NCI-H748 (cell line): Measurements from ENCODE around the gene KCNMA1.

Source experiments
- DNase-seq: peaks from one replicate; lab custom pipeline; 2025; ENCODE audit not compliant: unreplicated experiment; lab: John Stamatoyannopoulos, UW

Gene KCNMA1

DNA sequence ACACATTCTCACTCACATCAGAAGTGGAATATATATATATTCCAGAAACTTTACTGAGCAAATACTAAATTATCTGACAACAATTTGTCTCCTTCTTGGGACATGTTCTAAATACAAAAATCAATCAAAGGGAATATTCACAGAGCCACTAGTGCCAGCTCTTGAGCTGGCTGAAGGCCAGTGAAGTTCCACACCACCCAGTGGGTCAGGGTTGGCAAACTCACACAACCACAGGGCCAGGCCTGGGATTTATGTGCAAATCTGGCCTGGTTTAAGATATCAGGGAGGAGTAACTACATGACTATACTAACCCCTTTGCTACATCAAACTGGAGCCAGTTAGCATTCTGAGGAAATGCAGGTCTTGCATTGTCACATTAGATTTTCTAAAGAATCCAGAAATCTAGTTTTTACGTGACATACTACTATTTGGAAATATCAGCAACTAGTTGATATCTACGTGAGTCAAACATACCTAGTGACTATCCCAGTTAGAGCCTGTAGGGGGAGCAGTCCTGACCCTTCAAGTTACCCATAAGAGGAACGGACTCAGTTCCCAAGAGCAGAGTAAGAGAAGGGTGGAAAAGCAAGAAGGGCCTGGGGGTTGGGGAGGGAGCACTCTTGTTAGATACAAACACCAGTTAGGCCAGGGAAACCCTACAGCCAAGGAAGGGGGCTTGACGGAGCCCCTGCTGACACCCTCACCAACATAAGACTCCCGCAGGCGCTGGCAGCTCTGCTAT lies 600.4 kb downstream of the KCNMA1 start:
- peak; percentile 30 for DNase-seq

DNA sequence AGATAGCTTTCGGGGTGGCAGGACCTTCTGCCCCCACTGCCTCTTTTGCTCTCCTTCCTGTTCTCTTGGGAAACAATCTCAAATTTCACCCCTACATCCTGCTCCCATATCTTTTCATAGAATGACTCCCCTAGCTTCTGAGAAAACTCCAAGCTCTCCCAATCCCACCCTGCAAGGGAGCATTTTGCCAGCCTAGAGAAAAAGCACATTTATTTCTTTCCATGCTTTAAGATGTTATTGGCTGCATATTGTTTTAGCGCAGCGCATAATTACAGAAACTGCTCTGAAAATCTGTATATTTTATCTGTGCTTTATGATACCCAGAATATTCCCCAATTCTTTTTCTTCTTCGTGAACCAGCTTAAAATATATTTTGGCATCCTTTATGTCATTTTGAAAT lies 601.3 kb downstream of the KCNMA1 start:
- DNase-seq: no peak

DNA sequence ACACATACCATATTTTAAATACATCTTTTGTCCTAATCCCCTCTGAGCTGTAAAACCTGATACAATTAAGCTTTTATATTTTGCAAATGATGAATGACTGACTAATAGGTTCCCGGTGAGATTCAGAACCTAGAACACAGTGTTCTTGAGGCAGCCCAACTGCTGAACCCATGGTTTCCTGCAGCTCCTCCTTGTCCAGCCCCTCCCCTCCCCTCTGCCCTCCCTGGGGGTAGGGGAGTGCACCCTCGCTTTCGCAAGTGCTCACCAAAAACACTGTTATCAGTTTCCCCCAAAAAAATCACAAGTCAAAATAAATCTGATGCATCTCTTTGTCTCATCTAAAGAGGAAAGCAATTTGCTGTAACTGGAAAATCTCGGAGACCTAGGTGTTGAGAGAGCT lies 602.8 kb downstream of the KCNMA1 start:
- DNase-seq: no peak

DNA sequence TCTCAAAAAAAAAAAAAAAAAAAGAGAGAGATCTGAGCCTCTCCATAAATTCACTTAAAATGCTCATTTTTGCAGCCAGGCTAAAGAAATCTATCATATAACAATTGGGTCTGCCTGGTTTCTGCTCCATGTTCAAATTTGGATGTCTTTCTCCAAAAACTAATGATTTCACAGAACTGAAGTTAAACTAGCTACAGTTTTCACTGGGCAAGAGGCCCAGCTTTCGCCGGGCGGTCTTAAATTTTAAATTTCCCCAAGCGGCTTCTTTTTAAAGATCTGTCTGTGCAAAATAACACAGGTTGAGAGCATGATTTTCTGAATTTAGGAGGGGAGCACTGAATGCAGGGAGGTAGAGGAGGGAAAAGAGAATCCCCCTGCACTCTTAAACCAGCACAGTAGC lies 603.4 kb downstream of the KCNMA1 start:
- DNase-seq: no peak

DNA sequence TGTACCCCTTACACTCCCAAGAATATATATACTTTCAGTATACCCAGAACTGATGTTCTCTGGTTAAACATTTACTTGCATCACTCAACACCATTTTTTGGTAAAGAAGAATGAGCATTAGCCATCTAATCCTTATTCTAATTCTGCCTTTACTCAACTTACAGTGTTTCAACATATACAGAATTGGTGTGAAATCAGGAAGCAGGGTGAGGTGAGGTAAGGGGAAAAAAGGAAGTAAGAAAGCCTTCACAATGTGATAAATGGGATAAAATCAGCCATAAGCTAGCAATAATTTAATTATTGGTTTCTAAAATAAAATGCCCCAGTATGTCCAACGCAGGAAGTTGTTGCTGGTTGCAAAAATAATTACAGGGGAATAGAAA lies 605.4 kb downstream of the KCNMA1 start:
- no peak for DNase-seq

DNA sequence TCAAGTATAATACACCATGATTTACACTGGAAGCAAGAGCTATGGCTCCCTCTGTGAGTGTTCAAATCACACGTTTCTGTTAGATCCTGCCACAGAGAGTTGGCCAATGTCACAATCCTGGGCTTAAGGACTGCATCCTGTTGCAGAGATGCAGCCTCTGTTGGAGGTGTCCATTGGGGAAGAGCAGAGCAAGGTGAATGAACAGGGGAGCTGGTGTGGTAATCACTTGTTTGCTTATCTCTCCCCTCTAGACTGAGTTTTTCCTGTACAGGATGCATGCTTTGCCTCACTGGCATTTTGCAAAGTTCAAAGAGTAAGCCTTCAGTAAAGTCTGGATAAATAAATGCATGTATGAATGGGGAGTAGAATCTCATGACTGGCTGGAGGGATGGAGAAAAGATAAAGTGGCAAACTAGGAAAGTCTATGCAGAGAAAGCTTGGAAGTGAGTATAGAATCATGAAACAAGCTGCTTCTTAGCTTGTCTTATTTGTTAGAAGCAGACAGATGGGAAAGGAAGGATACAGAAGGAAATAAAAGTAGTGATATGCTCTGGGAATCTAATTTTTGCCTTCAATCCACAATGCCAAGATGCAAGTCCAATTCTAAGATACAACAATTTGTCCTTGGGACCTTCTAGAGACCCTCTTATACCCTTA lies 605.9 kb downstream of the KCNMA1 start:
- DNase-seq: no peak

DNA sequence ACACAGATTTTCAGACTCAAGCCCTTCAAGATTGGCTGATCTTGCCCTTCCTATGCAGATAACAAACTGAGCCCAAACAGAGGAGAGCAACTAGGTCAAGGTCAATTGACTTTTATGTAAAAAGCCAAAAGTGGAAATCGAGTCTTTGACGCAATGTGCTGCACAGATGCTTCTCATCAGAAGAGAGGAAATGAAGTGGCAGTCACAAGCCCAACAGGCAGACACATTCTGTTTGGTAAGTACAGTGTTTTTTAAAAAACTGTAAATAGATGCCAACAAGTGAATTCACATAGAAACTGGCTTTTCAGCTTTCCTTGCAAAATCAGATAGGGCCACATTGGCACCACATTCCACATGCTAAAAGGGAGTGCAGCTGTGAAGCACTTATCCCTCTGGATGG lies 606.6 kb downstream of the KCNMA1 start:
- no peak for DNase-seq

DNA sequence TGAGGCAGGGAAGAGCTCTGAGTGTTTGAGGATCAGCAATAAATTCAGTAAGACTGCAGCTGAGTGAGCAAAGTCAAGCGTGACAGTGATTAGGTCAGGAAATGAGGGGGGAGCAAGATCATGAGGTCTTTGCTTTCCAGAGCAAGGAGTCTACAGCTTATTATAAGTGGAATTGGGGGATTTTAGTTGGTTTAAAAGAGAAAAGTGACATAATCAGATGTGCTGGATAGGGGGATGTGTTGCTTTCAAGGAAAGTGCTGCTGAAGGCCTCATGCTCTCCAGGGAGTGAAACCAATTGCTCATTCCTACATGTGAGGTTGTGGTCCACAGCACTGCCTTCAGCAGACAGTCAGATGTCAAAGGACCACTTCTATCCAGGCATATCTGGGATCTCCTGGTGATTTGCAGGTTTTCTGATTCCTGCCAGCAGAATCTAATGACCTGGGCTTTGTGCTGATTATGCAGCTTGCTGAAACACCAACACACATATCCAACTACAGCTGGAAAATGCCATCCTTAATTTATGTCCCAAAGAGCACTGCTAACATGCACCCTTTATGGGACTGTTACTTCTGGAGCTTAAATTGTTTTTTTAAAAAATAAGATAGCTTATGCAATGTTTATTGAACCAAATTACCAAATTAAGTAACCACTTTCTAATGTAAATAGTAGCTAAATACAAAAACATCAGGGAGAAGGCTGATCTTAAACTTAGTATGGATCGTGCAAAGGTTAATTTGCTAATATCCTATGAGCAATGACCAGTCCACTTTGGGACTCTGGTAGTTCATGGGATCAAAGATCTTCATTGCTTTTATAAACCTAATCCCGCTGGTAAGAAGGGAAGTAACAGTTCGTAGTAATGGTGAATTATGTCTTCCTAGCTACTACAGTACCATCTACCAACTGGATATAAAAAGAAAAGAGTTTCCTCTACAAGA lies 607.6 kb downstream of the KCNMA1 start:
- no peak for DNase-seq

DNA sequence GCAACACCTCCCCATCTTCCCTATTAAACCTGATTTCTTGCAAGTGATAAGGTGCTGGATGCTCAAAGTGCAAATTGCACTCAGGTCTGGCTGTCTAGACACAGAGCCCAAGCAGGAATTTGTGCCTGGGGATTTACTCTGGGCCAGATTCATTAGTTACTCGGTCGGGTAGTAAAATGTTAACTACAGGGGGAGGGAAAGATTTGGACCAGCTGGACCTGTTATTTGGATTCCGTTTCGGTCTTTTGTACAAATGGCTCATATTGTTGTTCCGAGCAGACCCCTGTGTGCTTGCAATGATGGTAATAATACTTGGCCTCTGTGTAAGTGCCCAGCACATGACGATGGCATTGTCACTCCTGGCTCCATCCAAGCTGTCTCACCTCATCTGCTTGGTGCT lies 609.6 kb downstream of the KCNMA1 start:
- no peak for DNase-seq

DNA sequence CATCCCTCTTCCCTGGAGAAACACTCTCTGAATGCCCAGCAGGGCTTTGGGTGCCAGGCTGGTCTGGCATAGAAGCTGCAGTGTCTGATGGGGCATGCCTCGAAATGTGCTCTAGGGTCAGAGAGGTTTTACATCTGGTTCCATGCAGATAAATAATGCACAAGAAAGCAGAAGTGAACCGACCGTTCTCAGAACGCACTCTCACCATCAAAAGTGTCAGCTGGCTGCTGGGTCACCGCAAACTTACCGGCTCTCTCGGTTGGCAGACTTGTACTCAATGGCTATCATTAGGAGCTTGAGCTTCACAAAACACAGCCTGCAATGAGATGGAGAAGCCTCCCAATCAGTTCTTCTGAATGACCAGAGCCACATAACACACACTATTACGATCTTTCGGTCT lies 610.0 kb downstream of the KCNMA1 start:
- DNase-seq: no peak

DNA sequence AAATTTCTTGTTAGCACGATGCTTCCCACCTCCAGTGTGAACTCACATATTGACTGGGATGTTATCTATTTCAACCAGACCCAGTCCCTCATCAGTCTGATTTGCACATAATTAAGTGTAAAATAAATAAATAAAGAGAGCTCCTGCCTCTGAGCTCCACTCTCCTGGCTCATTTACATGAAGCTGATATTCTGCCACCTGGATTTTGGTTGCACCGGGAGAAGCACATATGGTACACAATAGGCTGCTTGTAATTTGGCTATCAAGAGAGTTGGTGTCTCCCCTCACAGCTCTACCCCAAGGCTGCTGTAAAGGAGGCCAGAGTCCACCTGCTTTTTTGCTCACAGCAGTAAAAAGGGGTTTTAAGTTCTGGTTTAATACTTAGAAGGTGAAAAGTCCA lies 610.5 kb downstream of the KCNMA1 start:
- peak; percentile 23 for DNase-seq

DNA sequence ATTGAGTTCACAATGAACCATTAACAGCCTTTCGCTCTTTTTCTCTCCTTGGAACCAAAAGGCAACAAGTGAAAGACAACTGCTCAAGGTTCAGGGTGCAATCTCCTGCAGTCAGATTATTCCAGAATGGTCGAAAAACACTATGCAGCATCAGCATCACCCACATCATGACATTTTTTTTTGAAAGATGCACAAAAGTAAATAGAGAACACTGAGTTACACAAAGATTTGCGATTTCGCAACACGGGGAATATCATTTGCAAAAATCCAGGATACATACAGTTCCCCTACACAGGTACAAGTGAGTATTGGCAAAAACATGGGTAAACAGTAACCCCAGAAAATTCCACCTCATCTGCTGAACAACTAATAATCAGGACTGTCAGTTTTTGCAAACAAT lies 611.5 kb downstream of the KCNMA1 start:
- no peak for DNase-seq

DNA sequence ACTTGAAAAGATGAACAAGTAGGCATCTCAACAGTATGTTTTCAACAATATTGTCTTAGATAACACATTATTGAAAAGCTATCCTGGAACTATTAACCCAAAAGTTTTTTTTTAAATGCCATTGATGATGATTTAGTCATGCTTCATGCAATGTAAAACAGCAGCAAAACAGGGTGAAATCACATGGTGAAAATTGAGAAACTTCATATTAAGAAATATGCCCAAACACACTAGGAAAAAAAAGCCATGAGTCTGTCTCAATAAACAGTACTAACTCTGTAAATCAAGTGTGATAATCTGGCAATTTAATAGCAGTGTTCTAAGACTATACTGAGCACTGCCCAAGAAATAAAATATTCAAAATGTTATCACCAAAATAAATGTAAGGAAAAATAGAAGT lies 613.1 kb downstream of the KCNMA1 start:
- DNase-seq: no peak

DNA sequence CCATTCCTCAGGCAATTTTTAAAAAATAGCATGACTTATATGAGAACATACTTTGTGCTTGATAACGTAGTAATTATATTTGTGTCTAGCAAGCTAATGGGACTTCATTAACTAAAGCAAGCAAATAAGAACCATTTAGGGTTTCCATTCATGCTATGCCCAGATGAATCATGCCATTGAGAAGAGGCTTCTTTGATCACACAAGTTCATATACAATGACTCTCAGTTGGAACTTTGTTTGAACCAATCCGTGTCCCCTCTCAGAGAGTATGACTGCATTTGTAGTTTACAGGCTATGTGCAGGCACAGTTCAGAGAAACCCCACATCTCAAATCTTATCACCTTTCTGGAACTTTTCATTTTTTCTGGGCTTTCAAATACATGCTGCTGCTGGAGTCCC lies 614.2 kb downstream of the KCNMA1 start:
- no peak for DNase-seq

DNA sequence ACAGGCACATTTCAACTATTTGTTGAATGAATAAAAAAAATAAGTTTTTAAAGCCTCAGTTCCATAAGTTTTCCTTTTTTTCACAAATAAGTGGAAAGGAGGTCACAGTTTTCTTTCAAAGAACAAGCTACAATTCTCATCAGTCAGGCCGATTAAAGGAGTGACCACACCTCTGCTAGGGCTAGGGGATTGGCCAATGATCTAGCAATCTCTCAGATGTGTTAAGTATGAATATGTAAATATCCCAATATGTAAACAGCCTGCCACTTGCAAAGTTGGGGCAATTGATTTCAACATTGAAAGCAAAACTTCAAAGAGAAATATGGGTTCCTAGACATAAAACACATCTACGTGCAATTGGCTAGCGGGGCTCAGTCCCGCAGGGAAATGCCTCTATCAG lies 614.9 kb downstream of the KCNMA1 start:
- DNase-seq: no peak

DNA sequence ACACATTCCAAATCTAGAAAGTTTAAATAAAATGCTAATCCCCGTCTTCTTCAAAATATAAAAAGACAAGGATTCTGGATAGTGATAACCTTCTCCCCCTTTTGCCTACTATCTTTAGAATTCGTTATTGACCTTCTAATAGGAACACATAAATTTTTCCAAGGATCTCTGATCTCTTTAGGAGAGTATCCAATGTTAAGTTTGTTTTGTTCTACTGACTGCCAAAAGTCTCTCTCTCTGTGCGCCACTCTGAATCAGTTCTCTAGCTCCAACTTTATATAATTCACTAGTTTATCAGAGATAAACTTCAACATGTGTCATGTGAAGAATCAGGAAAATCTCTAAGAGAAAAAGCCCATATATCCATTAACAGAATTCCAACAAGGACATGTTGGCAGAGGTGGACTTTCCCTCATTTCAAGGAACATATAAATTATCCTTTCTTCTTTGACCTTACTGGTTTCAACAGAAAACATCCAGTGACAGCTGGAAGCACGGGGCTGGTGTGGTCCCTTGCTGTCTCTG lies 615.6 kb downstream of the KCNMA1 start:
- DNase-seq: no peak

DNA sequence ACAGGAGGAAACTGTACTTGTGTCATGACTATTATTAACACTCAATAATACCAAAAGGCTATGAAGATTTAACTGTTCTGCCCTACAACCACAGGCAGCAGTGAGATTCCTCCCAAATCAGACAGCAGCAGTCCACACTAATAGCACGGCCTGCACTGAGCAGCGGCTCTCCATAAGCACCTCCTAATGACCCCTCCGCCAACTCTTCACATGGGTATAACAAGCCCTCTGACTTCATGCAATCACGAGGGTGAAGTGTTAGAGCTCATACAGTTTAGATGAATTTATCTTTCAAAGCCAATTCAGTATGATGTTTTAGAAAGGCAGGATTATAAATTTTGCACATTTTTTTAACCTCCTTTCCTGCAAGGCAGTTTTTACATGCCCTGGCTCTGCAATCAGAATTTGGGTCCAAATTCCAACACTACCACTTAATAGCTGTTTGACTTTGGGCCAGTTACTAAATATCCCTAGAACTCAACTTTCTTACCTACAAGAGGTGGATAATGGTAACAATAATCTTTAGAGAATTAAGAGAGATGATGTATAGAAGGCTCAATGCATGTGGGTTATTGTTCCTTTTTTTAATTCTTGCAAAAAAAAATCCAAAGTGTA lies 617.1 kb downstream of the KCNMA1 start:
- DNase-seq: no peak

DNA sequence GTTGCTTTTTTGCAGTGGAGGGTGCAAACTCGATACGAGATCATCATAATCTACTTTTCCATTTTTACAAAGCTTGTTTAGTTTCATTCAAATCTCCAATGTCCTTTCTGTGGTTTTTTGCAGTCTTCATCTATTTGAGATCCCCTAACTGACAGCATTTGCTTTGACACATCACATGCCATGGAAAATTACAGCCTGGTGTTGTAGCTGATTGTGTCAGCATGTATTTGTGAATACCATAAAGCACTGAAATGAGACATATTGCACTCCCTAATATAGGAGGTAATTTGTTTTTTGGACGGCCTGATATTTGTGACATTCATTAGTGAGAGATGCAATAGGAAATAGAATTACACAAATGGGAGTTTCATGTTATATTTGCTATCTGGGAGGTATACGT lies 620.8 kb downstream of the KCNMA1 start:
- DNase-seq: no peak

DNA sequence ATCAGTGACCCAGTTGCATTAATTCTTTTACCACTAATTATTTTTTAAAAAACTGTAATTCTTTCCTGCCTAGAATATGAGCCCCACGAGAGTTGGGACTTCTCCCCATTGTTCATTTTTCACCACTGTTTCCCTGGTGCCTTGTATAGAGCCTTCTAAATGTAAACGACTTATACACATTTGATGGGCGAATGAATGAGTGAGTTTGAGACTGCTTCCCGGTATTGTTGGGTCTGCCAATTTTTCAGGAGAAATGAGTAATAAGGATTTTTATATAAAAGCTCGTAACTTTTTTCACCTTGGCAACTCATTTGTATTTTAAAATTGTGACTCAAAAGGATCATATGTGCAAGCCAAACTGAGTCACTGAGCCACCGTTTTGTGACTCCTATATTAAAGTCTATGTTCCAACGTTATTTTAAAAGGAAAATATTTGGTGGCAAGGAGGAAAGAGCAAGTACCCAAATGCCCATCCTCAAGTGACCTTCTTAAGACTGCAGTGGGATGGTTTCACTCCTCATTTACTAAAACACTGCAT lies 621.3 kb downstream of the KCNMA1 start:
- no peak for DNase-seq

DNA sequence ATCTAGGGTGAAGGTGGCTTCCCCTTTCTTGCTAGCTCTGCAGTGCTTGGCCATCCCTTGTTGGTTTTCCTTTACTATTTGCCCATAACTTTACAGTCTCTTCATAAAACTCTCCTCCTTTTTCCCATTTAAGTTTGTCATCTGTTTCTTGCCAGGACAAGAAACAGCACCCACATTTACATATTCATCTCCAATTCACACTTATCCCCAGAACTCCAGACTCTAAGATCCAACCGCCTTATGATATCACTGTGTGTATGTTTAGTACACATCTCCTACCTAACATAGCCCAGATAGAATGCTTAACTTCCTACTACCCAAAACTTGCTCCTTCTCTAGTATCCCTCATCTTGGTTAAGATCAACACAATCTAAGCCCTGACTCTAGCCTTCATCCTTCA lies 622.2 kb downstream of the KCNMA1 start:
- DNase-seq: no peak
